GM04504 (cell line): Measurements from ENCODE around the gene CLDN18.
A peak's percentile ranks its signal among the peaks of the same experiment; 100 is the strongest.

Experiments used
- DNase-seq: peaks from one replicate; pipeline ENCODE4 v3.0.0-alpha.2; 2012; ENCODE audit warnings: low read depth

The CLDN18 gene

GRCh38 chr3:138027821-138028220, 17.9 kb downstream of the CLDN18 start:
- DNase-seq = no peak

- no peak for DNase-seq
Measured at GRCh38 chr3:138030734-138031280, 20.8 kb downstream of the CLDN18 start.

- DNase-seq = no peak
Measured at GRCh38 chr3:138031536-138031935, 21.6 kb downstream of the CLDN18 start.

- no peak for DNase-seq
Measured at GRCh38 chr3:138032567-138032966, 22.6 kb downstream of the CLDN18 start.

- DNase-seq = no peak
Measured at GRCh38 chr3:138033202-138033691, 23.3 kb downstream of the CLDN18 start.

- no peak for DNase-seq
Measured at GRCh38 chr3:138034918-138035317, 25.0 kb downstream of the CLDN18 start.

- no peak for DNase-seq
Measured at GRCh38 chr3:138036572-138036971, 26.6 kb downstream of the CLDN18 start.

- DNase-seq = no peak
Measured at GRCh38 chr3:138038725-138039462, 28.9 kb downstream of the CLDN18 start.

GRCh38 chr3:138042043-138042442, 32.1 kb downstream of the CLDN18 start:
- DNase-seq = peak; percentile 32

GRCh38 chr3:138043266-138044029, 33.5 kb downstream of the CLDN18 start:
- DNase-seq = peak; percentile 49

GRCh38 chr3:138046085-138046484, 36.1 kb downstream of the CLDN18 start:
- DNase-seq = no peak

GRCh38 chr3:138046955-138047354, 37.0 kb downstream of the CLDN18 start:
- no peak for DNase-seq

- DNase-seq = no peak
Measured at GRCh38 chr3:138047596-138048158, 37.7 kb downstream of the CLDN18 start.

- DNase-seq = peak; percentile 41
Measured at GRCh38 chr3:138049157-138049919, 39.4 kb downstream of the CLDN18 start.

GRCh38 chr3:138051947-138052802, 42.2 kb downstream of the CLDN18 start:
- peak; percentile 19 for DNase-seq

- DNase-seq = no peak
Measured at GRCh38 chr3:138054057-138054456, 44.1 kb downstream of the CLDN18 start.

- no peak for DNase-seq
Measured at GRCh38 chr3:138057384-138057783, 47.4 kb downstream of the CLDN18 start.

- no peak for DNase-seq
Measured at GRCh38 chr3:138059261-138059660, 49.3 kb downstream of the CLDN18 start.

- no peak for DNase-seq
Measured at GRCh38 chr3:138060792-138061191, 50.8 kb downstream of the CLDN18 start.

- DNase-seq = no peak
Measured at GRCh38 chr3:138062037-138062436, 52.1 kb downstream of the CLDN18 start.

- peak; percentile 48 for DNase-seq
Measured at GRCh38 chr3:138062626-138063025, 52.7 kb downstream of the CLDN18 start.
